PC-3 (cell line): ENCODE results near the gene ADRA2B.

Experiments used
- EZH2 ChIP-seq: fragments of 300-600 bp; sonication (generic); IDR thresholded peaks from one replicate; pipeline ENCODE4 v1.6.1; 2017; ENCODE audit warnings: antibody characterized with exemption, mild to moderate bottlenecking, low read length; ENCODE audit not compliant: unreplicated experiment
- TF ChIP-seq, protein P1 (sequence below): fragments of 300-600 bp; sonication (generic); conservative IDR thresholded peaks from 2 replicates; pipeline ENCODE4 v1.5.1; 2017; ENCODE audit warnings: antibody characterized with exemption, low read depth, mild to moderate bottlenecking, low read length

DNA sequence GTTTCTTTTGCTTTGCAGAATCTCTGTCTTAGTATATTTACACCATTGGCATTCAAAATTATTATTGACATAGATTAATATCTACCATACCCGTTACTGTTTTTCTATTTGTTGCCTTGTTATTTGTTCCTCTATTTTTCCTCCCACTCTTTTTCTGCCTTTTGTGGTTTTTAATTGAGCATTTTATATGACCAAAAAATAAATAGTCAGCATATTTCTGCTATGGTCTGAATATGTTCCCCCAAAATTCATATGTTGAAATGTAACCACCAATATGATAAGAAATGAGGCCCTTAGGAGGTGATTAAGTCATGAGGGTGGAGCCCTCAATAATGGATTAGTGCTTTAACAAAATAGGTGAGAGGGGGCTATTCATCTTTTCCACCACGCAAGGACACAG, 35.3 kb downstream of the ADRA2B start:
- TF ChIP-seq, protein P1, sequence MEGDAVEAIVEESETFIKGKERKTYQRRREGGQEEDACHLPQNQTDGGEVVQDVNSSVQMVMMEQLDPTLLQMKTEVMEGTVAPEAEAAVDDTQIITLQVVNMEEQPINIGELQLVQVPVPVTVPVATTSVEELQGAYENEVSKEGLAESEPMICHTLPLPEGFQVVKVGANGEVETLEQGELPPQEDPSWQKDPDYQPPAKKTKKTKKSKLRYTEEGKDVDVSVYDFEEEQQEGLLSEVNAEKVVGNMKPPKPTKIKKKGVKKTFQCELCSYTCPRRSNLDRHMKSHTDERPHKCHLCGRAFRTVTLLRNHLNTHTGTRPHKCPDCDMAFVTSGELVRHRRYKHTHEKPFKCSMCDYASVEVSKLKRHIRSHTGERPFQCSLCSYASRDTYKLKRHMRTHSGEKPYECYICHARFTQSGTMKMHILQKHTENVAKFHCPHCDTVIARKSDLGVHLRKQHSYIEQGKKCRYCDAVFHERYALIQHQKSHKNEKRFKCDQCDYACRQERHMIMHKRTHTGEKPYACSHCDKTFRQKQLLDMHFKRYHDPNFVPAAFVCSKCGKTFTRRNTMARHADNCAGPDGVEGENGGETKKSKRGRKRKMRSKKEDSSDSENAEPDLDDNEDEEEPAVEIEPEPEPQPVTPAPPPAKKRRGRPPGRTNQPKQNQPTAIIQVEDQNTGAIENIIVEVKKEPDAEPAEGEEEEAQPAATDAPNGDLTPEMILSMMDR = no peak
- TF ChIP-seq EZH2 = no peak
